GM18870 (cell line): ENCODE measurements around the gene OGFOD3.
"Not testable (repeated sequence)": the region's sequence is repeated elsewhere in the genome, so short reads cannot be mapped to it uniquely, and the experiment has no call there.

Source experiments
- ATAC-seq: cut with Tn5 transposase; IDR thresholded peaks from one replicate; pipeline ENCODE4 v1.9.1; 2021; ENCODE audit warnings: moderate library complexity; ENCODE audit not compliant: unreplicated experiment

The OGFOD3 gene

GRCh38 chr17:82435601-82436583 lies 17.5 kb upstream of the OGFOD3 start:
- ATAC-seq: no peak

DNA sequence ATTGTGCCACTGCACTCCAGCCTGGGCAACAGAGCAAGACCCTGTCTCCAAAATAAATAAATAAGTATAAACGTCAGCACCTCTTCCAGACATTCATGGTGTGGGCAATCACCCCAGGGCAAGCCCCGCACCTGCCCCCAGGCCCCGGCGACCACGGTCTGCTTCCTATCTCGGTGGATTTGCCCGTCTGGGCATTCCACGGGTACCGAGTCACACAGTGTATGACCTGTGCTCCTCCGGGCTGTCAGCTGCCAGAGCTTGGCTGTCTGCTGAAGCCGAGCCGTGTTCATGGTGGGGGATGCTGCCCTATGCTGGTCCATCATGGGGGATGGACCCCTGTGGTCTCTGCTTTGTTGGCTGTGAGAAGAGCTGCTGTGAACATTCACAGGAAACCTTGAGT lies 16.7 kb upstream of the OGFOD3 start:
- ATAC-seq: no peak

- no peak for ATAC-seq
These were observed 15.8 kb upstream of the OGFOD3 start for GRCh38 chr17:82434216-82434565.

DNA sequence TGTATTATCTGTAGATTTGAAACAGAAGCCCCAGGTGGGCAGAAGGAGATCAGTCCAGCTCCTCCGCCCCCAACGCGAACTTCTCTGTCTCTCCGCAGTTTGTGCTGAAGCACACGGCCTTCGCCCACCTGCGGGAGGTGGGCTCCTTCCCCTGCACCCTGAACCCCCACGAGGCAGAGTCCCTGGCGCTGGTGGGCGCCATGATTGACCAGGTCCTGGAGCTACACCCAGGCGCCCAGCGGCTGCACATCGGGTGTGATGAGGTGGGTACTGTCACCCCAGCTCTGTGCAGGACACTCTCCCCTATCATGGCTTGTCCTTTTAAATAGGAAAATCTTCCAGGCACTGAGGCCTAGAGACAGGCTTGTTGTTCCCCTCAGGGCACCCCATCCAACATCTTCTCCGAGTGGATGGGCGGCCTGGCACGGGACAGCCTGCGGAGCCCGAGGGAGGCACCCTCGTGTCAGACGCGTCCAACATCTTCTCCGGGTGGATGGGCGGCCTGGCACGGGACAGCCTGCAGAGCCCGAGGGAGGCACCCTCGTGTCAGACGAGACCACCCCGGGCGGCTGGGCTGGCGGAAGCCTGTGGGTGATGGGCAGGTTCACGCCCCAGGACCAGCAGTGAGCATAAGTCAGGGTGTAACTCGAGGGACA lies 15.3 kb upstream of the OGFOD3 start:
- ATAC-seq: no peak

GRCh38 chr17:82432017-82432416 lies 13.6 kb upstream of the OGFOD3 start:
- ATAC-seq: no peak

DNA sequence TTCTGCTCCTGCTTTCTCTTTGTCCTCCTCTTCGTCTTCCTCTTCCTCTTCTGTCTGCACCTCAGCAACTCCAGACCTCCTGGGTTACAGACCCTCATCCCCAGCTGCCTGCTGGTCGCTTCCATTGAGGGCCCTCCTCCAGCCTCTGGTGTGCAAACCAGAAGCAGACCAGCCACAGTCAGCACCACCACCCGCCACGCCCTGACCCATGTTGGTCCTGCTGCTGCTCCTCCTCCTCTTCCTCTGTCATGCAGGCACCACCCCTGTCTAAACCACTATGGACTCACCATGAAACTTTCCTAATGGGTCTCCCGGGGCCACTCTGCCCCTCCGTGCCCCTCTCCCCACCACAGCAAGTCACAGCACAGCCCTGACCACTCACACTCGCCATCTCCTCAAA lies 11.4 kb upstream of the OGFOD3 start:
- ATAC-seq: no peak

GRCh38 chr17:82428546-82428945 lies 10.2 kb upstream of the OGFOD3 start:
- no peak for ATAC-seq

DNA sequence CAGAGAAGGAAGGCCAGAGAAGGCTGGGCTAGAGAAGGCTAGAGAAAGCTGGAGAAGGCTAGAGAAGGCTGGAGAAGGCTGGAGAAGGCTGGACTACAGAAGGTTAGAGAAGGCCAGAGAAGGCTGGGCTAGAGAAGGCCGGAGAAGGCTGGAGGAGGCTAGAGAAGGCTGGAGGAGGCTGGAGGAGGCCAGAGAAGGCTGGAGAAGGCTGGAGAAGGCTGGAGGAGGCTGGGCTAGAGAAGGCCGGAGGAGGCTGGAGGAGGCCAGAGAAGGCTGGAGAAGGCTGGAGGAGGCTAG lies 6.4 kb upstream of the OGFOD3 start:
- ATAC-seq: no peak

DNA sequence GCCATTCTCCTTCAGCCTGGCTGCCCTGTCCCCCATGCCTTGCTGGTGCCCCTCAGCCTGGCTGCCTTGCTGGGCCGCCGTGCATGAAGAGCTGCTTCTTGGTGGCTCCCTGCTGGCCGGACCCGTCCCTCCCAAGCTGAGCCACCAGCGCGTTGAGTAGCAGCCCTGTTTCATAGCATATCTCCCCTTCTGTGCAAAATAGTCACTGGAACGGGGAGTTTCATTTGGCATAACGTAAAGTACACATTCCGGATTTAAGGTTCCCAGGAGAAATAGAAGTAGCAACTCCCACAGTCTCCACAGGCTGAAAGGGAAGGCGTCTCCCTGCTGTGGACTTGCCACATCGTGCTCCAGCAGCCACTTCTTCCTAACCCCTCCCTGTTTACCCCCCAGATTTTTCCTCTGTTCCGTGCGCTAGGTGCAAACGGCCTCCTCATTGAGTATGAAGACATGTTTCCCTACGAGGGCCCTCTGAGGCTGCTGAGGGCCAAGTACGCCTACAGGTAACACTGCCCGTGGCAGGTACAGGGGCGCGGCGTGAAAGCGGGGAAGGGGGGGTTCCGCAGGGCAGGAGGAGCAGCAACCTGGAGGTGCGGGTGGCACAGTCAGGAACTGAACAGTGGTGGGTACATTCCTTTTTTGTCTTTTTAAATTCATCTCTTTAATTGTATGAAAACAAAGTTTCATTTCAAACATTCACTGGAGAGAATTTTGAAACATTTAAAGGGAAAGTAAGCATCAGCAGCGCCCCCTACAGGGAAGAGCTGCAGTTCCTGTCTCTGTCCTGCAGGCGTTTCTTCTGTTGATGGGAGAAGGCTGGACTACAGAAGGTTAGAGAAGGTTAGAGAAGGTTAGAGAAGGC lies 5.8 kb upstream of the OGFOD3 start:
- ATAC-seq: no peak

- ATAC-seq: no peak
These were observed 1.2 kb upstream of the OGFOD3 start for GRCh38 chr17:82419540-82419939.

DNA sequence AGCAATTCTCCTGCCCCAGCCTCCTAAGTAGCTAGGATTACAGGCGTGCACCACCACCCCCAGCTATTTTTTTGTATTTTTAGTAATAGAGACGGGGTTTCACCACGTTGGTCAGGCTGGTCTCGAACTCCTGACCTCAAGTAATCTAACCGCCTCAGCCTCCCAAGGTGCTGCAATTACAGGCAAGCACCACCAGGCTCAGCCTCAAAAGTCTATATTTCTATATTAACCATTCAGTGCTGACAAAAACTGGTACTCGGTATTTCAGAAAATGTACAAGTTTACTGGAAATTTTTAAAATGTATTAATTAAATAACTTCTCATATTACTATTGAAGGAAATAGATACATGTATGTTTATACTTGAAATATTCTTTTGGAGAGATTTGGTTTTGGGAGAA lies 1.6 kb downstream of the OGFOD3 start:
- no peak for ATAC-seq

DNA sequence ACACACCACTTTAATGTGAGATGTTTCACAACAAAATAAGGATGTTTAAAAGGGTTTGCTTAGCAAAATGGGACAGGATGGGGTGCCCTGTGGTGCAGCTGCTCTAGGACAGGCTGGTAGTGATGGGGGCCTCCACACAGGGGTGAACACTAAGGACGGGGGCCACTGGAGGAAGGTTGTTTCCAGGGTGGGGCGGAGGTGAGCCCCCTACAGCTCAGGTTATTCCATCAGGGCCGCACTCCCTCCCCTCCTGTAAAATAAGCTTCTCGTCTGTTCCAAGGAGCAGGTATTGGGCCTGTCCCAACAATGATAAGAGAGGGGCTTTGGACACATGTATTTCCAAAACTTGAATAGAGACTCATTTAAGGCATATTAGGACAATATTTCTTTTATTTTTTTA lies 2.1 kb downstream of the OGFOD3 start:
- ATAC-seq: no peak

GRCh38 chr17:82415786-82416185 lies 2.6 kb downstream of the OGFOD3 start:
- no peak for ATAC-seq

DNA sequence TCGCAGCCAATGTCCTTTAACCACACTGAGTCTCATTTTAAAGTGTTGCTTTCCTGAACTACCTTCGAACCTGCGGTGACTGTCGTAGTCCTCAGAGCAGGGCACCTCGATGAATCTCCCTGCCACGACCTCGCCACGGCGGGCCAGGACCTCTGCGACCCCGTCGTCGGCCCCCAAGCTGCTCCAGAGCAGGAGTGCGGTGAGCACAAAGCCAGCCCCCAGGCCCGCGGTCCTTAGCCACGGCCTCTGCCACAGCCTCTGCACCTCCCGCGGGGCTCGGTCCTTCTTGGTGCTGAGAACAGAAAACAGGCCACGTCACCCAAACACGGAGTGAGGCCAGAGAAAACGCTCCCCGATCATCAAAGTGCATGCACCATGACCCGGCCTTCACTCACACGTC lies 3.0 kb downstream of the OGFOD3 start:
- ATAC-seq: no peak

- no peak for ATAC-seq
These were observed 3.7 kb downstream of the OGFOD3 start for GRCh38 chr17:82414548-82415281.

- ATAC-seq: no peak
These were observed 5.6 kb downstream of the OGFOD3 start for GRCh38 chr17:82412535-82413520.

DNA sequence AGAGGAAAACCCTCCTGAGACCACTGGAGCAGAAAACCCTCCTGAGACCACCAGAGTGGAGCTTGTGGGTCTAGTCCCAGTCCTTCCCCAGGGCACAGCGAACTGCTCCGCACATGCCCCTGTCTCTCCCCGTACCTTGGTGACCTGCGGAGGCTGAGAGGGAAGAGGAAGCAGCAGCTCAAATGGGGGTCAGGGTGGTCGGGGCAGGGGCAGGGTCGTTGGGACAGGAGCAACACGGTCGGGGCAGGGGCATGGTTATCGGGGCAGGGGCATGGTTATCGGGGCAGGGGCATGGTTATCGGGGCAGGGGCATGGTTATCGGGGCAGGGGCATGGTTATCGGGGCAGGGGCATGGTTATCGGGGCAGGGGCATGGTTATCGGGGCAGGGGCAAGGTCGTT lies 6.3 kb downstream of the OGFOD3 start:
- not testable (repeated sequence) for ATAC-seq

GRCh38 chr17:82411396-82412053 lies 6.9 kb downstream of the OGFOD3 start:
- no peak for ATAC-seq

GRCh38 chr17:82410014-82410716 lies 8.2 kb downstream of the OGFOD3 start:
- ATAC-seq: no peak
